ENCODE measurements around the gene VWA7.
"Not testable (repeated sequence)": the region's sequence is repeated elsewhere in the genome, so short reads cannot be mapped to it uniquely, and the experiment has no call there.

GRCh38 chr6:31801031-31801927 is 24.2 kb upstream of the VWA7 start:
- not testable (repeated sequence) for TF ChIP-seq ZNF274 (IDR thresholded peaks at IDR 0.05; ENCODE audit: low read depth, low read length); YY1 (IDR thresholded peaks at IDR 0.05; ENCODE audit: insufficient read depth, insufficient read length); SUZ12 (IDR thresholded peaks at IDR 0.05; ENCODE audit: extremely low read depth, insufficient read depth, insufficient read length)
